ENCODE data around the gene POLR2B. TPM values are rescaled to one million over a fixed set of nuclear protein-coding genes. Genes with fewer than 3 reads are reported as not detected.

Gene POLR2B
- polyA plus RNA-seq, 3 donors: 119 to 126 (median 119) TPM

DNA sequence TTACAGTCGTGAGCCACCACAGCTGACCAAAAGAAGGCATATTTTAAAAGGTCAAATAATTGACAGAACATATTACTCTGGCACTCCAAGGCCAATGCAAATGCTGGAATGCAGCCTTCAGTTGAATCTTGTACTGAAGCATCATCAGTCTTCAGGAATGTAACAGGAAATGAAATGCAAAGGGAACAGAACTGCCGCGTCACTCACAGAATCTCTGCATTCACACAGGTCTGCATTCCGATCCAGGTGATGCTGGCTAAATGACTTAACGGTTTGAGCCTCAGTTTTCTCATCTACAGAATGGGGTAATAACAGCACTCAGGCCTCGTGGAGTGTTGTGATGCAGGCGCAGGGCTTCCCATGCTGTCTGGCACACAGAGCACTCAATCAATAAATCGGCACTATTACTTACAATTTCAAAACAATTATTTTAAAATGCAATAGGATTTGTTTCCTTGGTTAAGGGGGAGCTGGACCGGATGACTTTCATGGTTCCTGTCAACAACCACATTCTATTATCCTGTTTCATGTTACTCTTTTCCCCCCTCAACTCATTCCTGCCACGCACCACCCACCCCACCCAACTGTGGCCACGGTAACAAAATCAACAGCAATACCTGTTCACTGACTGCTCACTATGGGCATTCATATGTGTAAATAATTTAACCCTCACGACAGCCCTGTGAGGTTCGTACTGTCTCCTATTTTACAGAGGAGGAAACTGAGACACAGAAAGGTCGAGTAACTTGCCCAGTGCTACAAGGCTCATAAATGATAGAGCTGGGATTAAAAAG, 99.1 kb downstream of the POLR2B start:
- DNase-seq (ENCODE audit: low read depth in 3 of 3, low spot score in 2 of 3): no peak

- no peak for DNase-seq (ENCODE audit: low read depth in 3 of 3, low spot score in 2 of 3)
Measured at GRCh38 chr4:57078685-57079521, 100.2 kb downstream of the POLR2B start.

Other genes with a start within 250 kb of the POLR2B start
- under 1 TPM in 1 of 3 donors, not detected in 2; 0.49 TPM for gene SPINK2, start 157.2 kb upstream of the POLR2B start, polyA plus RNA-seq (ENCODE audit: insufficient read length in 3 of 3)
- gene REST, start 71.0 kb upstream of the POLR2B start, polyA plus RNA-seq (ENCODE audit: insufficient read length in 3 of 3): 10 to 100 TPM; 54.1 to 58.3 (median 55.1) TPM
- 10 to 100 TPM; 20.7 to 22.7 (median 21.1) TPM for gene NOA1, start 1.3 kb upstream of the POLR2B start, polyA plus RNA-seq (ENCODE audit: insufficient read length in 3 of 3)
- 100 to 1,000 TPM; 575 to 591 (median 582) TPM for gene IGFBP7, start 131.5 kb downstream of the POLR2B start, polyA plus RNA-seq (ENCODE audit: insufficient read length in 3 of 3)